ENCODE measurements around the gene SLC6A16.

DNA sequence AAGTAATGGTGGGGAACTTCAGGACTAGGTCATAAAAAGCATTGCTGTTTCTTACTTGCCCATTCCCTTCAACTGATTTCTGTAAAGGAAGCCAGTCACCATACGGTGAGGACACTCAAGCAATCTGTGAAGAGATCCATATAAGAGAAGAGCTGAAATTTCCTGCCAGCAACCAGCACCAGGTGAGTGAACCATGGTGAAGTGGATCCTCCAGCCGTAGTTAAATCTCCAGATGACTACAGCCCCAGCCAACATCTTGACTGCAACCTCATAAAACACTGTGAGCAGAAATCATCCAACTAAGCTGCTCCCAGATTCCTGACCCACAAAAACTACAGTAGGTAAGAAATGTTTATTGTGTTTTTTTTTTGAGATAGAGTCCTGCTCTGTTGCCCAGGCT is 3.8 kb upstream of the SLC6A16 start:
- no peak for TF ChIP-seq POLR2A (IDR thresholded peaks at IDR 0.05)
- TF ChIP-seq, protein P1, sequence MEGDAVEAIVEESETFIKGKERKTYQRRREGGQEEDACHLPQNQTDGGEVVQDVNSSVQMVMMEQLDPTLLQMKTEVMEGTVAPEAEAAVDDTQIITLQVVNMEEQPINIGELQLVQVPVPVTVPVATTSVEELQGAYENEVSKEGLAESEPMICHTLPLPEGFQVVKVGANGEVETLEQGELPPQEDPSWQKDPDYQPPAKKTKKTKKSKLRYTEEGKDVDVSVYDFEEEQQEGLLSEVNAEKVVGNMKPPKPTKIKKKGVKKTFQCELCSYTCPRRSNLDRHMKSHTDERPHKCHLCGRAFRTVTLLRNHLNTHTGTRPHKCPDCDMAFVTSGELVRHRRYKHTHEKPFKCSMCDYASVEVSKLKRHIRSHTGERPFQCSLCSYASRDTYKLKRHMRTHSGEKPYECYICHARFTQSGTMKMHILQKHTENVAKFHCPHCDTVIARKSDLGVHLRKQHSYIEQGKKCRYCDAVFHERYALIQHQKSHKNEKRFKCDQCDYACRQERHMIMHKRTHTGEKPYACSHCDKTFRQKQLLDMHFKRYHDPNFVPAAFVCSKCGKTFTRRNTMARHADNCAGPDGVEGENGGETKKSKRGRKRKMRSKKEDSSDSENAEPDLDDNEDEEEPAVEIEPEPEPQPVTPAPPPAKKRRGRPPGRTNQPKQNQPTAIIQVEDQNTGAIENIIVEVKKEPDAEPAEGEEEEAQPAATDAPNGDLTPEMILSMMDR (IDR thresholded peaks at IDR 0.05) = no peak
